HTR-8/SVneo (cell line): ENCODE data around the gene AURKB.
"Not testable (repeated sequence)": the region's sequence is repeated elsewhere in the genome, so short reads cannot be mapped to it uniquely, and the experiment has no call there.

Source experiments
- DNase-seq: peaks from one replicate; pipeline ENCODE4 v3.0.0; 2011; ENCODE audit warnings: low spot score, mixed read lengths; ENCODE audit not compliant: insufficient read length
- FAIRE-seq: peaks from 2 replicates; lab custom pipeline; 2011; peaks lifted over from hg19 to GRCh38; lab: Jason Lieb, UNC

Gene AURKB

GRCh38 chr17:8209907-8210760, at the start of gene AURKB:
Gene AURKB (minus strand): TSS chr17:8210575. CDS start chr17:8210224, 351 bp downstream.
- DNase-seq = peak; percentile 98
- FAIRE-seq = peak; percentile 73

- FAIRE-seq = no peak
- DNase-seq = no peak
Measured at GRCh38 chr17:8257801-8258200, 47.4 kb upstream of the AURKB start.

- FAIRE-seq (no peak), DNase-seq (no peak)
Measured at GRCh38 chr17:8256691-8257090, 46.3 kb upstream of the AURKB start.

GRCh38 chr17:8256291-8256690, 45.9 kb upstream of the AURKB start:
- no peak for DNase-seq
- no peak for FAIRE-seq

- FAIRE-seq = no peak
- DNase-seq = no peak
Measured at GRCh38 chr17:8255499-8255898, 45.1 kb upstream of the AURKB start.

- no peak for FAIRE-seq
- no peak for DNase-seq
Measured at GRCh38 chr17:8254881-8255280, 44.5 kb upstream of the AURKB start.

GRCh38 chr17:8253801-8254200, 43.4 kb upstream of the AURKB start:
- FAIRE-seq = no peak
- no peak for DNase-seq

GRCh38 chr17:8251411-8251810, 41.0 kb upstream of the AURKB start:
- FAIRE-seq, DNase-seq: not testable (repeated sequence)

GRCh38 chr17:8249621-8250500, 39.5 kb upstream of the AURKB start:
- DNase-seq (no peak), FAIRE-seq (peak; percentile 92)

GRCh38 chr17:8248751-8249607, 38.6 kb upstream of the AURKB start, which contains the start of gene PFAS:
Gene PFAS (plus strand): TSS chr17:8249289. CDS start chr17:8253938, 4,649 bp downstream.
- peak; percentile 95 for DNase-seq
- FAIRE-seq = peak; percentile 97

GRCh38 chr17:8244768-8245167, 34.4 kb upstream of the AURKB start:
- no peak for DNase-seq
- FAIRE-seq = no peak

GRCh38 chr17:8243827-8244226, 33.5 kb upstream of the AURKB start:
- no peak for DNase-seq
- FAIRE-seq = no peak

- DNase-seq (no peak), FAIRE-seq (no peak)
Measured at GRCh38 chr17:8237886-8238285, 27.5 kb upstream of the AURKB start.

- FAIRE-seq = peak; percentile 55
Measured at GRCh38 chr17:8237175-8237574, 26.8 kb upstream of the AURKB start.

GRCh38 chr17:8235676-8236075, 25.3 kb upstream of the AURKB start:
- DNase-seq = no peak
- FAIRE-seq = no peak

More at GRCh38 chr17:8237175-8237574, 26.8 kb upstream of the AURKB start:
- no peak for DNase-seq

GRCh38 chr17:8234361-8235270, 24.2 kb upstream of the AURKB start:
- FAIRE-seq = no peak
- no peak for DNase-seq

GRCh38 chr17:8231701-8232100, 21.3 kb upstream of the AURKB start:
- no peak for FAIRE-seq
- DNase-seq = no peak

- no peak for FAIRE-seq
- DNase-seq = no peak
Measured at GRCh38 chr17:8227238-8227581, 16.8 kb upstream of the AURKB start.
